GM21390 (cell line): Measurements from ENCODE around the gene TSPAN11.
"Not testable (repeated sequence)": the region's sequence is repeated elsewhere in the genome, so short reads cannot be mapped to it uniquely, and the experiment has no call there.

Experiments used
- ATAC-seq: cut with Tn5 transposase; IDR thresholded peaks from one replicate; pipeline ENCODE4 v1.9.1; 2021; ENCODE audit not compliant: unreplicated experiment

The TSPAN11 gene

GRCh38 chr12:31000751-31001150, 74.2 kb downstream of the TSPAN11 start:
- no peak for ATAC-seq

- ATAC-seq = no peak
These were observed 75.2 kb downstream of the TSPAN11 start for GRCh38 chr12:31001581-31002360.

- no peak for ATAC-seq
These were observed 75.8 kb downstream of the TSPAN11 start for GRCh38 chr12:31002361-31002725.

GRCh38 chr12:31002999-31003398, 76.5 kb downstream of the TSPAN11 start:
- no peak for ATAC-seq

GRCh38 chr12:31003861-31004640, 77.5 kb downstream of the TSPAN11 start:
- ATAC-seq = no peak

- no peak for ATAC-seq
These were observed 78.1 kb downstream of the TSPAN11 start for GRCh38 chr12:31004666-31005065.

GRCh38 chr12:31005256-31005943, 78.9 kb downstream of the TSPAN11 start:
- no peak for ATAC-seq

GRCh38 chr12:31005944-31006361, 79.4 kb downstream of the TSPAN11 start:
- no peak for ATAC-seq

GRCh38 chr12:31006416-31007152, 80.0 kb downstream of the TSPAN11 start:
- no peak for ATAC-seq

GRCh38 chr12:31007153-31007495, 80.6 kb downstream of the TSPAN11 start:
- no peak for ATAC-seq

GRCh38 chr12:31007636-31008175, 81.2 kb downstream of the TSPAN11 start:
- no peak for ATAC-seq

GRCh38 chr12:31008241-31008761, 81.8 kb downstream of the TSPAN11 start:
- no peak for ATAC-seq

GRCh38 chr12:31008961-31009840, 82.7 kb downstream of the TSPAN11 start:
- no peak for ATAC-seq

- ATAC-seq = no peak
These were observed 83.4 kb downstream of the TSPAN11 start for GRCh38 chr12:31009976-31010375.

- no peak for ATAC-seq
These were observed 84.8 kb downstream of the TSPAN11 start for GRCh38 chr12:31011336-31011735.

- ATAC-seq = no peak
These were observed 85.4 kb downstream of the TSPAN11 start for GRCh38 chr12:31011746-31012566.

- ATAC-seq = not testable (repeated sequence)
These were observed 86.0 kb downstream of the TSPAN11 start for GRCh38 chr12:31012567-31012891.

GRCh38 chr12:31015215-31015614, 88.7 kb downstream of the TSPAN11 start:
- ATAC-seq = no peak

GRCh38 chr12:31016057-31016456, 89.5 kb downstream of the TSPAN11 start:
- ATAC-seq = no peak
